ENCODE results near the gene GHR.

DNA sequence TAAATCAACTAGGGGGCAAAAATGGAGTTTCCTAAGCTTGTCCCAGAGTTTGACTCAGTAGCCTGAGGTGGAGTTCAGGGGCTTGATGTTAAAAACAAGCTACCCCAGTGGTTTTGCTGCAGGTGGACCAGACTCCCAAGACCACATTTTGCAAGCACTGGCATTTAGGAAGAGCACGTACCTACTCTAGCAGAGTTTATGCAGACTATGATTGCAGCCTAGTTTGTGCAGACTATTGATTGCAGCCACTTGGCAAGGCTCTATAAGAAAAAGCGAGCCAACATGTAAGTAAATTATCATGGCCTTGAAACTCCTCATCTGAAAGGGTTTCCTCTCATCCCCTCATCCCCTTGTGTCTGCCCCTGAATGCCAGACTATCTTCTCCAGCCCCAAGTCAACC, 231.4 kb downstream of the GHR start:
- no peak for TF ChIP-seq EZH2 (optimal IDR thresholded peaks at IDR 0.05; ENCODE audit: low read depth, low read length)
- TF ChIP-seq, protein P1, sequence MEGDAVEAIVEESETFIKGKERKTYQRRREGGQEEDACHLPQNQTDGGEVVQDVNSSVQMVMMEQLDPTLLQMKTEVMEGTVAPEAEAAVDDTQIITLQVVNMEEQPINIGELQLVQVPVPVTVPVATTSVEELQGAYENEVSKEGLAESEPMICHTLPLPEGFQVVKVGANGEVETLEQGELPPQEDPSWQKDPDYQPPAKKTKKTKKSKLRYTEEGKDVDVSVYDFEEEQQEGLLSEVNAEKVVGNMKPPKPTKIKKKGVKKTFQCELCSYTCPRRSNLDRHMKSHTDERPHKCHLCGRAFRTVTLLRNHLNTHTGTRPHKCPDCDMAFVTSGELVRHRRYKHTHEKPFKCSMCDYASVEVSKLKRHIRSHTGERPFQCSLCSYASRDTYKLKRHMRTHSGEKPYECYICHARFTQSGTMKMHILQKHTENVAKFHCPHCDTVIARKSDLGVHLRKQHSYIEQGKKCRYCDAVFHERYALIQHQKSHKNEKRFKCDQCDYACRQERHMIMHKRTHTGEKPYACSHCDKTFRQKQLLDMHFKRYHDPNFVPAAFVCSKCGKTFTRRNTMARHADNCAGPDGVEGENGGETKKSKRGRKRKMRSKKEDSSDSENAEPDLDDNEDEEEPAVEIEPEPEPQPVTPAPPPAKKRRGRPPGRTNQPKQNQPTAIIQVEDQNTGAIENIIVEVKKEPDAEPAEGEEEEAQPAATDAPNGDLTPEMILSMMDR (IDR thresholded peaks at IDR 0.05; ENCODE audit: low read length): no peak
- TF ChIP-seq EZH2phosphoT487 (IDR thresholded peaks at IDR 0.05; ENCODE audit: low read length): no peak
